Liver (tissue), 9 donors: ENCODE results near the gene KLHDC7A. TPM values are rescaled to one million over a fixed set of nuclear protein-coding genes. Genes with fewer than 3 reads are reported as not detected.

Source experiments
- DNase-seq: peaks from one replicate; pipeline ENCODE4 v3.0.0-alpha.2; 2017; ENCODE audit warnings: low spot score
- H3K27ac ChIP-seq, 2 donors: one replicate each; pipeline ENCODE4 v1.7.0; 2013; ENCODE audit warnings: inconsistent platforms in 2 of 2, low read length in 2 of 2, control low read depth in 1 of 2, low read depth in 1 of 2, mild to moderate bottlenecking in 1 of 2
- H3K27me3 ChIP-seq, 4 donors: one replicate each; pipeline versions ENCODE4 v1.6.1 to v1.7.0; 2013; ENCODE audit warnings: low read length in 3 of 4, inconsistent platforms in 1 of 4, mild to moderate bottlenecking in 1 of 4, moderate library complexity in 1 of 4; ENCODE audit not compliant: control insufficient read depth in 4 of 4, insufficient read depth in 4 of 4
- H3K36me3 ChIP-seq, 4 donors: one replicate each; pipeline versions ENCODE4 v1.6.1 to v1.7.0; 2013; ENCODE audit warnings: low read length in 3 of 4, mild to moderate bottlenecking in 3 of 4, low read depth in 1 of 4, moderate library complexity in 1 of 4; ENCODE audit not compliant: control insufficient read depth in 4 of 4, insufficient read depth in 3 of 4
- H3K4me1 ChIP-seq, 4 donors: one replicate each; pipeline versions ENCODE4 v1.6.1 to v1.7.0; 2013; ENCODE audit warnings: low read length in 3 of 4, mild to moderate bottlenecking in 3 of 4, moderate library complexity in 1 of 4; ENCODE audit not compliant: control insufficient read depth in 4 of 4, insufficient read depth in 4 of 4
- H3K4me3 ChIP-seq, 3 donors: one replicate each; pipeline versions ENCODE4 v1.6.1 to v1.7.0; 2013; ENCODE audit warnings: low read length in 3 of 3, control low read depth in 1 of 3, low read depth in 1 of 3, mild to moderate bottlenecking in 1 of 3
- H3K9ac ChIP-seq, 2 donors: one replicate each; pipeline ENCODE4 v1.7.0; 2013; ENCODE audit warnings: low read length in 2 of 2, mild to moderate bottlenecking in 2 of 2, moderate library complexity in 2 of 2, control low read depth in 1 of 2, low read depth in 1 of 2
- H3K9me3 ChIP-seq, 4 donors: one replicate each; pipeline versions ENCODE4 v1.6.1 to v1.7.0; 2013; ENCODE audit warnings: low read length in 3 of 4; ENCODE audit not compliant: control insufficient read depth in 4 of 4
- CTCF ChIP-seq: fragments of 150-350 bp; IDR thresholded peaks from 2 replicates; pipeline ENCODE4 v1.5.1; 2017; ENCODE audit warnings: improper control_type of control experiment, low read depth, low read length; ENCODE audit not compliant: missing input control
- EGR1 ChIP-seq, 2 donors: IDR thresholded peaks; 2 replicates each; pipeline ENCODE4 v1.6.1; 2016 to 2018; ENCODE audit warnings: antibody characterized with exemption in 2 of 2, low read depth in 2 of 2
- FOXA1 ChIP-seq: IDR thresholded peaks from 2 replicates; pipeline ENCODE4 v1.6.1; 2016; ENCODE audit warnings: antibody characterized with exemption
- FOXA2 ChIP-seq: IDR thresholded peaks from 2 replicates; pipeline ENCODE4 v1.6.1; 2016; ENCODE audit warnings: antibody characterized with exemption
- GABPA ChIP-seq, 2 donors: IDR thresholded peaks in 1 of 2; conservative IDR thresholded peaks in 1 of 2; 2 replicates each; pipeline ENCODE4 v1.6.1; 2016; ENCODE audit warnings: antibody characterized with exemption in 2 of 2, mild to moderate bottlenecking in 1 of 2, moderate library complexity in 1 of 2
- HNF4A ChIP-seq, 2 donors: conservative IDR thresholded peaks; 2 replicates each; pipeline ENCODE4 v1.6.1; 2016; ENCODE audit warnings: antibody characterized with exemption in 2 of 2, mild to moderate bottlenecking in 2 of 2
- HNF4G ChIP-seq: IDR thresholded peaks from 2 replicates; pipeline ENCODE4 v1.6.1; 2016; ENCODE audit warnings: antibody characterized with exemption
- JUND ChIP-seq, 2 donors: IDR thresholded peaks; 2 replicates each; pipeline ENCODE4 v1.6.1; 2016; ENCODE audit warnings: antibody characterized with exemption in 2 of 2
- MAX ChIP-seq: IDR thresholded peaks from 2 replicates; pipeline ENCODE4 v1.6.1; 2016; ENCODE audit warnings: antibody characterized with exemption
- NR2F2 ChIP-seq: IDR thresholded peaks from 2 replicates; pipeline ENCODE4 v1.6.1; 2016; ENCODE audit warnings: antibody characterized with exemption
- RAD21 ChIP-seq, 2 donors: IDR thresholded peaks; 2 replicates each; pipeline ENCODE4 v1.6.1; 2016; ENCODE audit warnings: antibody characterized with exemption in 2 of 2, mild to moderate bottlenecking in 2 of 2
- REST ChIP-seq: IDR thresholded peaks from 2 replicates; pipeline ENCODE4 v1.6.1; 2016; ENCODE audit warnings: antibody characterized with exemption, mild to moderate bottlenecking
- RXRA ChIP-seq, 2 donors: IDR thresholded peaks; 2 replicates each; pipeline ENCODE4 v1.6.1; 2017 to 2018; ENCODE audit warnings: antibody characterized with exemption in 2 of 2, mild to moderate bottlenecking in 1 of 2
- SP1 ChIP-seq: IDR thresholded peaks from 2 replicates; pipeline ENCODE4 v1.6.1; 2018; ENCODE audit warnings: antibody characterized with exemption, mild to moderate bottlenecking
- TAF1 ChIP-seq: conservative IDR thresholded peaks from 2 replicates; pipeline ENCODE4 v1.6.1; 2016; ENCODE audit warnings: antibody characterized with exemption, mild to moderate bottlenecking
- YY1 ChIP-seq: IDR thresholded peaks from 2 replicates; pipeline ENCODE4 v1.6.1; 2016; ENCODE audit warnings: antibody characterized with exemption, mild to moderate bottlenecking
- WGBS: extraction: QIAGEN DNeasy Blood & Tissue Kit; methylation state at CpG from one replicate; pipeline ENCODE4 v1.1.7; 2013; 5-methylcytosine and 5-hydroxymethylcytosine counted together
- polyA plus RNA-seq, 2 donors: library from polyadenylated mRNA; stranded (reverse) in 1 of 2; unstranded in 1 of 2; fragments of 200-250 nt in 1 of 2; fragments of >200 nt in 1 of 2; fragmentation: Nextera tagmentation in 1 of 2; extraction: Ambion mirVana in 1 of 2; gene quantifications; one replicate each; pipeline versions ENCODE4 v1.2.1 to v1.2.3, GENCODE V29; 2013 to 2015
- total RNA-seq, 2 donors: library from RNA; depleted of rRNA; stranded (reverse); fragments of >200 nt; gene quantifications; one replicate each; pipeline ENCODE4 v1.2.3, GENCODE V29; 2014
- TF ChIP-seq, protein P1 (sequence below): IDR thresholded peaks from 2 replicates; pipeline ENCODE4 v1.6.1; 2016; ENCODE audit warnings: antibody characterized with exemption
- TF ChIP-seq, protein P2 (sequence below): IDR thresholded peaks from 2 replicates; pipeline ENCODE4 v1.6.1; 2016; ENCODE audit warnings: antibody characterized with exemption
- donor health status: healthy.
- donor health status: healthy.
- donor health status: healthy.
- donor health status: healthy.
- donor health status: healthy.

Gene KLHDC7A
- total and polyA plus RNA-seq, 4 donors = 1.3 to 6.6 (median 2.3) TPM

DNA sequence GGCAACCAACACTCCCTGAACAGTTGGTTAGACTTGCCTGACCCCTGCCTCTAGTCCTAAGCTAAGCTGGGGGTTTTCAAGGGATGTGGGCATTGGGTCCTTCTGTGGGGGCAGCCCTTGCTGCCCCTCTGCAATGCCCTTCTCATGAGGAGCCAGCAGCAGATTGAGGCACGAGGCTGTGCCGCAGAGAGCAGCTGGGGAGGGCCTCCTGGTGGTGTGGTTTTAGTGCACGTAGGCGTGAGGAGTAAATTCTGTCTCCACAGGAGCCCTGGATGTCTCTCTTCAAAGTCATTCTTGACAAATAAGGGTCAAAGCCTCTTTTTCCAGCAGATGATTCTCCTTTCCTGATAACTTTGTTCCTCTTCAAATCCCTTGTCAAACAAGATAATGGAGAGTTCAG is 31.8 kb upstream of the KLHDC7A start:
- TF ChIP-seq FOXA2 (no peak), HNF4G (no peak), CTCF (no peak), SP1 (no peak), NR2F2 (no peak), JUND (IDR thresholded peaks at IDR 0.05) (no peak), REST (no peak), TAF1 (no peak), YY1 (no peak), MAX (no peak), RAD21 (IDR thresholded peaks at IDR 0.05) (no peak), FOXA1 (no peak), HNF4A (conservative IDR thresholded peaks at IDR 0.05) (no peak), EGR1 (IDR thresholded peaks at IDR 0.05; ENCODE audit: low read depth in 2 of 2) (no peak), RXRA (IDR thresholded peaks at IDR 0.05) (no peak), GABPA (IDR thresholded peaks at IDR 0.05 in 1 of 2, conservative IDR thresholded peaks at IDR 0.05 in 1 of 2) (no peak)
- TF ChIP-seq, protein P1, sequence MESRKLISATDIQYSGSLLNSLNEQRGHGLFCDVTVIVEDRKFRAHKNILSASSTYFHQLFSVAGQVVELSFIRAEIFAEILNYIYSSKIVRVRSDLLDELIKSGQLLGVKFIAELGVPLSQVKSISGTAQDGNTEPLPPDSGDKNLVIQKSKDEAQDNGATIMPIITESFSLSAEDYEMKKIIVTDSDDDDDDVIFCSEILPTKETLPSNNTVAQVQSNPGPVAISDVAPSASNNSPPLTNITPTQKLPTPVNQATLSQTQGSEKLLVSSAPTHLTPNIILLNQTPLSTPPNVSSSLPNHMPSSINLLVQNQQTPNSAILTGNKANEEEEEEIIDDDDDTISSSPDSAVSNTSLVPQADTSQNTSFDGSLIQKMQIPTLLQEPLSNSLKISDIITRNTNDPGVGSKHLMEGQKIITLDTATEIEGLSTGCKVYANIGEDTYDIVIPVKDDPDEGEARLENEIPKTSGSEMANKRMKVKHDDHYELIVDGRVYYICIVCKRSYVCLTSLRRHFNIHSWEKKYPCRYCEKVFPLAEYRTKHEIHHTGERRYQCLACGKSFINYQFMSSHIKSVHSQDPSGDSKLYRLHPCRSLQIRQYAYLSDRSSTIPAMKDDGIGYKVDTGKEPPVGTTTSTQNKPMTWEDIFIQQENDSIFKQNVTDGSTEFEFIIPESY = no peak
- TF ChIP-seq, protein P2, sequence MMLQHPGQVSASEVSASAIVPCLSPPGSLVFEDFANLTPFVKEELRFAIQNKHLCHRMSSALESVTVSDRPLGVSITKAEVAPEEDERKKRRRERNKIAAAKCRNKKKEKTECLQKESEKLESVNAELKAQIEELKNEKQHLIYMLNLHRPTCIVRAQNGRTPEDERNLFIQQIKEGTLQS = no peak
- no peak overlapping the region for H3K27ac ChIP-seq
- H3K27me3 ChIP-seq = no peaks in the 10 kb centered on the region
- H3K9me3 ChIP-seq = no peaks in the 10 kb centered on the region
- no peak for DNase-seq
- no peaks in the 10 kb centered on the region for H3K4me1 ChIP-seq
- H3K4me3 ChIP-seq = no peak overlapping the region
- 51% methylated on average over 4 of the region's 4 CpGs for WGBS
- no peaks in the 10 kb centered on the region for H3K36me3 ChIP-seq
- no peak overlapping the region for H3K9ac ChIP-seq

DNA sequence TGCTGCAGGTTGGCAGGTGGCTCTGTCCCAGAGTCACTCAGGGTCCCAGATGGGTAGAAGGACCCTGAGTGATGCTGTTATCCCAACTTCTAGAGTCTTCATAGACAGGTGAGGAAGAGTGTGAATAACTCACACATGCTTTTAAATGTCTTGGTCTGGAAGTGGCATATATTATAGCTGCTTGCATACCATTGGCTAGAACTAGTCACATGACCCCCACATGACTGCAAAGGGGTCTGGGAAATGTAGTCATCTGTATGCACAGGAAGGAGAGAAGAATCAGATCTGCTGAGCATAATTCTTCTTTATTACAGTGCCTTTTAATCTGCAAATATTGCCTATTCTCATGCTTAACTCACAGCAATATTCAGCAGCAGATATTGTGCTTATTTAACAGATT is 28.2 kb upstream of the KLHDC7A start:
- no peak for DNase-seq
- TF ChIP-seq, protein P1 = no peak
- TF ChIP-seq HNF4A (conservative IDR thresholded peaks at IDR 0.05) (no peak), CTCF (no peak), HNF4G (no peak), GABPA (IDR thresholded peaks at IDR 0.05 in 1 of 2, conservative IDR thresholded peaks at IDR 0.05 in 1 of 2) (no peak), FOXA1 (no peak)
- TF ChIP-seq, protein P2 = no peak
- H3K36me3 ChIP-seq = no peaks in the 10 kb centered on the region
- H3K27ac ChIP-seq = no peak overlapping the region
- no peaks in the 10 kb centered on the region for H3K9me3 ChIP-seq
- H3K9ac ChIP-seq = no peak overlapping the region
- no peaks in the 10 kb centered on the region for H3K4me1 ChIP-seq
- H3K27me3 ChIP-seq = no peaks in the 10 kb centered on the region
- no peak overlapping the region for H3K4me3 ChIP-seq
